MCF 10A (cell line): Measurements from ENCODE around the gene DPYD. TPM values are rescaled to one million over a fixed set of nuclear protein-coding genes. Genes with fewer than 3 reads are reported as not detected.

Experiments used
- BruUV-seq: library from RNA; stranded (reverse); fragments of 400-500 nt; replicated peaks from 2 replicates; lab custom pipeline; 2021; lab: Mats Ljungman, UMichigan
- CTCF ChIA-PET: fragments of 300-600 bp; sonication (Branson Sonifier 250); formaldehyde crosslinking; extraction: SDS; loops from one replicate; lab custom pipeline; 2021; ENCODE audit warnings: antibody characterized with exemption, inconsistent platforms; lab: Yijun Ruan, JAX
- POLR2A ChIA-PET: fragments of 300-600, 350-650 bp; sonication (Branson Sonifier 250); formaldehyde crosslinking; extraction: SDS; loops from one replicate; lab custom pipeline; 2020; ENCODE audit warnings: antibody characterized with exemption, inconsistent platforms; lab: Yijun Ruan, JAX
- DNase-seq: peaks from one replicate; pipeline ENCODE4 v3.0.0-alpha.2; 2018; ENCODE audit not compliant: unreplicated experiment
- H3K27ac Mint-ChIP-seq: one replicate; pipeline ENCODE4 v1.8.0; 2022; ENCODE audit warnings: mild to moderate bottlenecking, low read depth, mixed read lengths; ENCODE audit not compliant: unreplicated experiment
- H3K27me3 Mint-ChIP-seq: one replicate; pipeline ENCODE4 v1.8.0; 2022; ENCODE audit warnings: mixed read lengths; ENCODE audit not compliant: insufficient read depth, unreplicated experiment
- H3K36me3 Mint-ChIP-seq: one replicate; pipeline ENCODE4 v1.8.0; 2022; ENCODE audit warnings: mild to moderate bottlenecking, moderate library complexity, mixed read lengths; ENCODE audit not compliant: insufficient read depth, unreplicated experiment
- H3K4me1 Mint-ChIP-seq: one replicate; pipeline ENCODE4 v1.8.0; 2022; ENCODE audit warnings: mixed read lengths; ENCODE audit not compliant: insufficient read depth, unreplicated experiment
- H3K4me3 Mint-ChIP-seq: one replicate; pipeline ENCODE4 v1.8.0; 2022; ENCODE audit warnings: mild to moderate bottlenecking, moderate library complexity, mixed read lengths; ENCODE audit not compliant: unreplicated experiment
- H3K9me3 Mint-ChIP-seq: one replicate; pipeline ENCODE4 v1.8.0; 2022; ENCODE audit warnings: mixed read lengths; ENCODE audit not compliant: unreplicated experiment
- CTCF ChIP-seq: fragments of 200-600 bp; IDR thresholded peaks from one replicate; pipeline ENCODE4 v1.8.0; 2022; ENCODE audit warnings: antibody characterized with exemption, mild to moderate bottlenecking; ENCODE audit not compliant: unreplicated experiment
- intact Hi-C: fragments of 100-400 bp; cut with micrococcal nuclease; formaldehyde crosslinking; loops from 2 replicates; pipeline ENCODE4 v1.14.1; 2022
- total RNA-seq: library from RNA; stranded (reverse); gene quantifications from 2 replicates; pipeline ENCODE4 v1.2.3, GENCODE V29; 2022

Gene DPYD
- total RNA-seq, 1 experiment from 2014 or later = 48.2 TPM

GRCh38 chr1:97803026-97803425, 117.8 kb downstream of the DPYD start:
- no peak for TF ChIP-seq CTCF
- Mint-ChIP-seq H3K9me3 (no peaks in the 10 kb centered on the region), H3K36me3 (no peaks in the 10 kb centered on the region), H3K27ac (no peak overlapping the region), H3K27me3 (no peaks in the 10 kb centered on the region), H3K4me3 (no peak overlapping the region), H3K4me1 (peaks cover 17% of the 10 kb centered on the region)
- ChIA-PET POLR2A (no interaction called here), CTCF (no interaction called here)
- no TSS peak for BruUV-seq
- DNase-seq = no peak
- intact Hi-C loops = no loop called here

- intact Hi-C loops = no loop called here
- Mint-ChIP-seq H3K4me1 (peaks cover 20% of the 10 kb centered on the region), H3K27me3 (no peaks in the 10 kb centered on the region), H3K36me3 (no peaks in the 10 kb centered on the region), H3K27ac (no peak overlapping the region), H3K4me3 (no peak overlapping the region), H3K9me3 (no peaks in the 10 kb centered on the region)
- TF ChIP-seq CTCF = no peak
- DNase-seq = no peak
- POLR2A ChIA-PET = interaction anchor here (1.0 kb wide), 1 partner anchor 23 kb away, joined by 3 read pairs; no protein-coding TSS in a partner anchor
- CTCF ChIA-PET = no interaction called here
- BruUV-seq = no TSS peak
These were observed 118.8 kb downstream of the DPYD start for GRCh38 chr1:97802011-97802410.

- DNase-seq = no peak
- no peak for TF ChIP-seq CTCF
- BruUV-seq = no TSS peak
- Mint-ChIP-seq H3K4me1 (peaks cover 13% of the 10 kb centered on the region), H3K9me3 (no peaks in the 10 kb centered on the region), H3K27me3 (no peaks in the 10 kb centered on the region), H3K4me3 (no peak overlapping the region), H3K36me3 (no peaks in the 10 kb centered on the region), H3K27ac (peak overlapping the region; percentile 57)
- ChIA-PET POLR2A (interaction anchor here (1.1 kb wide), 1 partner anchor 10 kb away, joined by 3 read pairs; no protein-coding TSS in a partner anchor), CTCF (no interaction called here)
- intact Hi-C loops = no loop called here
These were observed 123.2 kb downstream of the DPYD start for GRCh38 chr1:97797403-97798183.

- no peak for TF ChIP-seq CTCF
- CTCF ChIA-PET = interaction anchor here (0.6 kb wide), 1 partner anchor 62 kb away, joined by 4 read pairs; no protein-coding TSS in a partner anchor
- Mint-ChIP-seq H3K27ac (peak overlapping the region; percentile 57), H3K4me3 (no peak overlapping the region), H3K36me3 (no peaks in the 10 kb centered on the region), H3K9me3 (no peaks in the 10 kb centered on the region), H3K27me3 (no peaks in the 10 kb centered on the region), H3K4me1 (peaks cover 13% of the 10 kb centered on the region)
- no TSS peak for BruUV-seq
- no peak for DNase-seq
- POLR2A ChIA-PET = interaction anchor here (1.1 to 1.2 kb wide), 2 partner anchors 8 to 9 kb away, joined by 3 read pairs; no protein-coding TSS in a partner anchor
- intact Hi-C loops = no loop called here
These were observed 124.1 kb downstream of the DPYD start for GRCh38 chr1:97796711-97797110.
